HUDEP-2 (cell line): ENCODE results near the gene CMSS1.

Source experiments
- DNase-seq, 76 experiments: peaks; one replicate each; lab custom pipeline; 2025; ENCODE audit not compliant: unreplicated experiment in 76 of 76; lab: John Stamatoyannopoulos, UW

Gene CMSS1

DNA sequence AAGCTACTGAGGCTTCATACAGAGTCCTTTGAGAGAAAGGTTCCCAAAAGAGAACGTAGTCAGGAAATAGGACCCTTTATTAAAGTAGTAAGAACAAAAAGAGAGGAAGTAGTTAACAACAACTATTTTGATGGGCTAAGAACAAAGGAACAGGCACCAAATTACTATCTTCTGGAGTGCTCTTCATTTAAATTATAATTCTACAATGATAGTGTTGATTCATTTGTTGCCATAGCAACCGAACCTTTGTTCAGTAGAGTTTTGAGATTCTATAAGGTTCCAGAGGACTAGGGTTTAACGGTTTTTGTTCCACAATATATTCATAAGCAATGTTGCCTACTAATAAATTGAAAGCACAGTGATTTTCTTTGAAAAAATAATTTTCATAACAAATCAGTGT, 78.8 kb downstream of the CMSS1 start:
- no peak for DNase-seq

DNA sequence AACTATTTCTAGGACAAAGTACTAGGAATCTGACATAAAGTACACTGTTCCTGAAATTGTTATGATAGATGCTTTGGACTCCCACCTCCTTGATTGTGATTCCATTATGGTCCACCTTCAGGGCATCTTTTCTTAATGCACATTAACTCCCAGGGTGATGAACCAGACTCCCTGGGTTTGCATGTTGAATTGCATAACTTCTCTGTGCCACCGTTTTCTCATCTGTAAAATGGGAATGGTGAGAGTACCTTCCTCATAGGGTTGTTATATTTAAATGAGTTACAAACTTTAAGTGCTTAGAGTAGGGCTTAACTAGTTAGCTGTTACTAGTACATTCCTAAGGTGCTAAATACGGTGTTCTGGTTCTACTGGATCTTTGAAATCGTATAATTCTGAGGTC, 81.9 kb downstream of the CMSS1 start:
- DNase-seq = no peak

DNA sequence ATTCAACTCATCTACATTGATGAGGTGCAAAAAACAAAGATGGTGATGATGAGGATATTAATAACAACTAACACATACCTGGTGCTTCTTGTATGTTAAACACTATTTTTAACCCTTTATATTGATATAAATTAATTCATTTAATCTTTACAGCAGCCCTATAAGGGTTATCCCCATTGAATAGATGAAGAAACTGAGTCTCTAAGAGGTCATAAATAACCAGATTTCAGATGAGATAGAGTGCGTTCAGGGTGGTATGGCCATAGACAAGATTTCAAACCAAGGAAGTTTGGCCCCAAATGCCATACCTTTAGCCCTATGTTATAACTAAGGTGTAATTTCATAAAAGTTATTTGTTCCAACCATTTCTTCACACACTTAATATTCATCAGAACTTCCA, 82.6 kb downstream of the CMSS1 start:
- DNase-seq = no peak

DNA sequence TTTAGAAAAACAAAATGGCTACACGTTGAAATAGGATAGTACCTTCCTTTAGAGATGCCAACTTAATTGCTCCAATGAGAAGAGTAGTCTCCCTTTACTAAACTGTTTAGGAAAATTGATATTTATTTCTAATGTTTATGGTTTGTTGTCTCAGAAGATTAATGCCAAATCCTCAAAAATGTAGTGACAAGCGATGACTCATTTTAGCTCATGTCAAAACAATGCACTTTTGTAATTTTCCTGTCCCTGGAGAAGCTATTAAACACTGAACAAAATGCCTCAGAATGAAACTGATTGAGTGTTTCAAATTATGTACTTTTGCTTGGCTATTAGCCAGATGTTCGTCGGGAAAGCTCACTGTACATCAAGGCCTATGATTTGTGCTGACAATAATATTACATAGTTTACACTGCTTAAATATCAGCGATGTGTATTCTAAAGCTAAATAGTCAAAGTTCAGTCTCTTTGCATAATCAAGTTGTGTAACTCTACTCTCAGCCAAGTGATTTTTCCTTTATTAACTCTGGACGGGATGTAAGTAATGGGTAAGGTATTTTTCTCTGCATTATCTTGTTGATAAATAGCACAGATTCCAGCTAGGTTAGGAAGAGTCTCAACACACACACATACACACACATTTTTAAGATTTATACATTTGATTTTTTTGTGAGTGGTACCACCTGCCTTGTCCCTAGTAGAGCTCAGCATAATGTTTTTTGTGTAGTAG, 83.7 kb downstream of the CMSS1 start:
- no peak for DNase-seq

DNA sequence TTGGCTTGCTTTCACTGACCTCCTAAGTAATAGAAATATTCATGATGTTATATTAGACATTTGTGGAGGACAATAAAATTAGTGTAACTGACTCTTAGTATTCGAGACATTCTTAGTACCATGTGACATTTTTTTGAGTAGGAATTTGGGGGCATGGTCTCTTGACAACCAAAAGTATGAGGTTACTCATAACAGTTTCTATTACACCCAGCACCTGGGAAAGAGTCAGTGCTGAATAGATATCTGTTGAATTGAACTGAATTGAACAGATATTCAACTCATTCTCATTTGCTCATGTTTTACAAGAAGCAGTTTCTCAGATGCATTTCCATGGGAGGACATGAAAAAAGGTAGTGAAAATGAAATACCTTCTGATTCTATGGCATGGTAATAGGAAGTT, 84.4 kb downstream of the CMSS1 start:
- DNase-seq = no peak

DNA sequence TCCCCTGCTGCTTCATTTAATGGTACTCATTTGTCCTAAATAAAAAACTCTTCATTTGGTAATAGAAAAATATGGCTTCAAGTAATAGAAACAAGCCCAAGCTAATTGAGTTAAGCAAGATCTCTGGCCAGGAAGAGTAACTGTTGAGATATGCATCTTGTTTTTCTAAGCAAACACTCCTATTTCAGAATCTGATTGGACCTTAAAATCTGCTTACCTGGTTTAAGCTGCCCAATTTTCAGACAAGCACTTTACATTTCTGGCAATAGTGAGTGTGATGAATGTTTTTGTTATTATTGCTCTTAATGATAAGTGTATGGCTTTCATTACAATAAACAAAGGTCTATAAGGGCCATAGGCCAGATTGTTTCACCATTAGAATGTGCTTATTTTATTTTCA, 86.2 kb downstream of the CMSS1 start:
- no peak for DNase-seq

DNA sequence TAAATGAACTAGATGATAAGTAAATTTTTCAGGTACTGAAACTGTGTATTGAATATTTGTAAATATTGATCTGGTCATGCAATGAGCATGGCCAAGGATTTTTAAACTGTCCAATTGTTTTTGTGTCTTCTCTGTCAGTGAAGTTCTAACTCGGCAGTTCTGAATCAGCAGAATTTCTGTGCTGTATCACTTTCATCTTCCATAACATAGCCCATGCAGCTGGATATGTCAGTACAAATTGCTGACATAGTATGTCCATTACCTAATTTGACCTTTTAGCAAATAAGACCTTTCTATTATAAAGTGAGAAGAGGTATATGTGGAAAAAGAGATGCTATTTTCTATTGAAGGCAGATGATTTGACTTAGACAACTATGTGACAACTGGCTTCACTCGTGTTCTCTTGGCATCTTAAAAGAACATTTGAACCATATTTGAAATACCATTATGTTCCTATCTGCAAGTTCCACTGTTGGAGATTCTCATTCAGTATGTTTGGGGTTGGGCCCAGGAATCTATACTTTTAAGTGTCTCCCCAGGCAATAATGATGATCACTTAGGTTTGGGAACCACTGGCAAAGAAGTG, 90.4 kb downstream of the CMSS1 start:
- no peak for DNase-seq

DNA sequence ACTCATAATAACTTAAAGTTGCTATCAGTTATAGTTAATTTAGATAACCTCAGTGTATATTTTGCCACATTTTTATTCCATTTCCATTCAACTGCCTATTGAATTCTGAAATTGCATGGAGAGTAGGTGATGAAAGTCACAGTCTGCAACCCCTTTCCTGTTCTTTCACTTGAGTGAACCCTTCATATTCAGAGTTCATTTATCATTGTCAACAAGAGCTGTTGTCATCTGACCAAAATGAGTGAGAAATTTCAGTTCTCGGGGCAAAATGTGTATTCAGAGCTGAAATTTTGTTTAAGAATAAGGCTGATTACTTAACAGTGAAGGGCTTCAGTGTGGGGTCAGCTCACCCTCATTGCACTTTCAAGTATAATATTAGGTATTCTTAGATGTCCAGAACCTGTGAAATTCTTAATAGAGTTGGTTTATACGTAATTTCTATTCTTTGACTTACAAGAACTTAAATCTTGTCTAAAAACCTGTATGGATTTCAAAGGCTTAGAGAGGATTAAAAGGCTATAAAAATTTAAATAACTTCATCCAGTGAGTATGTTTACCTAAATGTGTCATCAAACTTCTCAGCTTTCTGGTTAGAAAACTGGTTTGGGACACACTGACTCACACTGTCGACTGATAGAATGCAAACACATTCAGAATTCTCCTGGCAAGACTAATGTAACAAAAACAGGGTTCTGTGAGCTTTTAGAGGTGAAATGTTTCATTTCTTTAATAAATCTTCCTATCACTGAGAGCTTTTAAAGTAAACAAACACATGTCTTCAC, 92.2 kb downstream of the CMSS1 start:
- DNase-seq = no peak

DNA sequence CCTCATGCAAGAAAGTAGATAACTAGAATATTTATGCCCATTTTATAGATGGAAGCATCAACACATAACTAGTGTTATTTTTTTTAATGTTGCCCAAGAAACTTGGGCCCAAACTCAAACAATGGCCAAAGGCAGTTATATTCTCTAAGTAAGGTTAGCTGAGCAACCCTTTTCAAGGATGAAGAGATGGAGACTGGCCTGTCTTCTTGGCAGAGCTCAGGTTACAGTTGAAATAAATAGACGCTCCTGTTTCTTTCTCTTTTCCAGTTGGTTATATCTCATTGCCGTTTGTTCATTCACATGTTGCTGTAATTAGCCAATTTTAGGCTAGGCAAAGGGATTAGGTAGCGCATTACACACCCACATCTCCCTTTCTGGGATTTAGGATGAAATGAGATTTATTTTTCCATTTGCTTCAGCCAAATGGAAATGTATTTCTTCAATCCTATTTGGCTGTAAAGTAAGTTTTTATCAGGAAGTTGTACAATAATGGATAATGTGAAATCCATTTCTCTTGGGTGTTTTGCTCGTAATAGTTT, 93.2 kb downstream of the CMSS1 start:
- DNase-seq = no peak

DNA sequence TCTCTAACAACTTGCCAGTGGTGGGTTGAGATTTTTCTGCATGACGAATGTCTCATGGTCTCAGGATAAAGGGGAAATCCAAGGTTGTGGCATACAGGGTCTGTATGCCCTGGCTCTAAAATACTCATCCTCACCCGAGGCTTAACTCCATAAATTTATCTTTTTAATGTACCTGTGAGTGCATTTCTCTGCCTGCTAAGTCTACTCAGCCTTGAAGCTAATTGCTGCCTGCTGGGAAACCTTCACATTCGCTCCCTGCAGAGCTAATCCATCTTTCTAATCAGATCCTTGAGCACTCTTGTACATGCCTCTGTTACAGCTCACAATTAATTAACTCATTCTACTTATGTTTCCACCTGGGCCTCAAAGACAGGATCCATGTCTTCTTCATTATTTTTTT, 93.8 kb downstream of the CMSS1 start:
- no peak for DNase-seq

DNA sequence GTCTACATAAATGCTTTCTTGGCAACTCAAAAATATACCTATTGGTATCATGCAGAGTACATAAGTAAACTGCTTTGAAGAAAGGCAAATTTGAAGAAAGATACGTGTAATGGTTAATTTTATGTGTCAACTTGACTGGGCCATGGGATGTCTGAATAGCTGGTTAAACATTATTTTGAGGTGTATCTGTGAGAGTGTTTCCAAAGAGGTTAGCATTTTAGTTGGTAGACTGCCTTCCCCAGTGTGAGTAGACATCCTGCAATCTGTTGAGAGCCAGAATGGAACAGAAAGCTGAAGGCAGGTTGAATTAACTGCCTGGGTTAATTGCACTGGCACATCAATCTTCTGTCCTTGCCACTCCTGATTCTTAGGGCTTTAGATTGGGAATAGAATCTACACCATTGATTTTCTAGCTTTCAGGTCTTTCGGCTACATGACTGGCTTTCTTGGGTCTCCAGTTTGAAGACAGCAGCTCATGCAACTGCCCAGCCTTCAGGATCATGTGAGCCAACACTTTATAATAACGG, 98.3 kb downstream of the CMSS1 start:
- DNase-seq = no peak

DNA sequence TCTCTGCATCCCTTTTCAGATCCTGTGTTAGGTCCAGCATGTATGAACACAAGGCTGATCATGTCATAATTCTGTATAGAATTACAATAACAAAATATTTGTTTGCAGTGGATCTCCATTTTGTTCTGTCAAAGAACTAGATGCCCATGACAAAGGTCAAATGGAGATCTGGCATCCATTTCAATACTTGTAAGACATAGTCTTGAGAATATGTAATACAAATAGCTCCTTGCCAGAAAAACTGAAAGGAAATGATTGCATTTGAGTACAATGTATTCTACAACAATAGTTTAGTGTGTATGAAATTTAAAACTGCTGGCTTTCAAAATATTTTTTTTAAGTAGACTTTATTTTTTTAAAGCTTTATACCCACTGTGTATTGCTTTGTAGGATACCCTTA, 101.1 kb downstream of the CMSS1 start:
- DNase-seq = no peak

DNA sequence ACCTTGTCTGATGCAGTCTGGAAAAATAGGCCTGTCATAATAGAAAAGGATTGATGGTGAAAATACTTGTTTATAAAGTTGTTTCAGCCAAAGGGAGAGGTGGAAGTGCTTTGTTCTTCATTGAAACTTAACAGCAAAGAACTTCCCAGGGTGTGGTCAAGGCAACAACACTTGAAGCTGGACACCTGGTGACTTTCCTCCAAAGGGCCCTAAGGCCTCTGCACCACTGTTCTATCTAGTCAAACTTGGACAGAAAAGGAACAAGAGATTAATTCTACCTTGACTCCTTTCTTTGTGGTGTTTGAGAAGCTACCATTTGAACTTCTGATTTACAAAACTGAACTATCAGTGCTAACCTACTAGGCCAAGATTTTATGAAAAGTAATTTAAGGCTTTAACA, 102.0 kb downstream of the CMSS1 start:
- DNase-seq = no peak

DNA sequence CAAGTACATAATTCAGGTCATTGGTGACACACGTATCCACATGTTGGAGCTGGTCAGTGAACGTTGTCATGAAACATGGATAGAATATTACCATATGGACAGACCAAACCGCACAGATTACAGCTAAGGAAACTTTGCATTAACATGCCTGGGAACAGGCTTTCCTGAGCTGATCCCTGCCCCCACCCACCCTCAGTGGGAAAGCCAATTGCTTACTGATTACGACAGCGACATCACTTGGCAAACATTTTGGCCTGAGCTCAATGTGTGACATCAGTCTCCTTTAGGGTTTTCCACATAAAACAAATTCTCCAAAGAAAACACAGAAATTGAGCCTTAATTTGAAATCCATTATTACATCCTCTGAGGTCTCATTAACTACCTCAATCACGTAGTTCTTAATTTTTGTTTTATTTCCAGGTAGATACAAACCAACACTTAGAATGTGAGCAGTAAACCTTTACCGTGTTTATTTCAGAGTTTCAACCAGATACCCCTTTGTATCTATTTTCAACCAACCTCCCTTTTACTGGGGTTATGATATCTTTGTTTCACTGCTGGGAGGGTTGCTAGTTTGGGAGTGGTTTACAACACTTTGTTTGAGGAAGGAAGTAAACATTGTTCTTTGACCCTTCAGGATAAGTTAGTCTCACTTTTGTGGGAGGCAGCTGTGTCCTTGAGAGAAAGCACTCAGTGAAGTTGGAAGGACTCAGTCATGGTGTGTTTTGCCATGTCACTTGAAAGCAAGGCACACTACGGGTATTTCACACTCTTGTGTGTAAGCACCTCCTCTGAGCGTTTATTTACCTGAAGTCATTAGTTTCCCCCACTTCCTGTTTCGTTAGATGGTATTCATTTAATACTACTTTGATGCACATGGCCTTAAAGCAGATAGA, 103.1 kb downstream of the CMSS1 start:
- DNase-seq = no peak

DNA sequence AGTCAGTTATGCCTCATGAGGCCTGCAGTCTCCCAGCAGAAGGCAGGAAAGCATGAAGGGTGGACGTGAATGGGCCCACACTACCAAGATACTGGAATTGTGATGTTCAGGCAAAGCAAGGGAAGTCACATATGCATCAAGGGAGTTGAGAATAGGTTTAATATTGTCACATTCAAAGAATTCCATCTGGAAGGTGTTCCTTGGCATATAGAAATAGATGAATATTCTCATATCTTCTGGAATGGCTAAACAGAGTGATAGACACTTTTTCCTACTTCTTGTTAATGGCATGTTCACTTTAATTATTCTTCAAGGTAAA, 103.7 kb downstream of the CMSS1 start:
- DNase-seq = no peak

DNA sequence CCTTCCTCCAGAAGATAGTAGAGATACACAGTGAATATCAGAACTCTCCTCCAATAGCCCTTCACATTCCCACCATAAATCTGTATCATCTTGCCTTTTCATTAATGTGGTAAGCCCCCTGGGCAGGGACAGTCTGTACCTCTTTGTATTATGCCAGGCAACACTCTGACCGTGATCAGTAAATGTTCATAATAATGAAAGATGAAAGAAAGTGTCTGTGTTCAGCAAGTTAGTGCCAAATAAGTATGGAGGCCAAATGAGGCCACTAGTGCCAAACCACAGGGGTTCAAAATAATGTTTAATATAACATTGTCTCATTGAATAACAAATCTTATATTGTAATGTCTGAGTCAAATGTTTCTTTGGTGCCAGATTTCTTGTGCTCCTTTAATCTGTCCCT, 104.3 kb downstream of the CMSS1 start:
- DNase-seq = no peak

DNA sequence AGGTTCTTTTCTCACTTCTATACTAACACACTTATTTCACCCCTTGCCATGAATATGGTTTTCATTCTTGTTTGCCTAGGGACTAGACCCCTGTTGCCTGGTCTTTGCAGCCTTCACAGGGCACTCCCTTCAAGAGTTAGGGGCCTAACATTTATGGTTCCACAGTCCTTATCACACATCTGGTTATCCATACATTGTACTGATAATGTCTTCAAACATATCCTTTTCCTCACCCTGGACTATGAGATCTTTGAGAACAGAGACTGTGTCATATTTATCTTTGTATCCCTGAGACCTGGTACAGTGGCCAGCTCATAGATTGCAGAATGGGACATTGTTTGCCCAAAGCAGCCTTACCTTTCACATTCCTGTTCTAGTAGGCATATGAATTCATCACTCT, 106.2 kb downstream of the CMSS1 start:
- DNase-seq = no peak

DNA sequence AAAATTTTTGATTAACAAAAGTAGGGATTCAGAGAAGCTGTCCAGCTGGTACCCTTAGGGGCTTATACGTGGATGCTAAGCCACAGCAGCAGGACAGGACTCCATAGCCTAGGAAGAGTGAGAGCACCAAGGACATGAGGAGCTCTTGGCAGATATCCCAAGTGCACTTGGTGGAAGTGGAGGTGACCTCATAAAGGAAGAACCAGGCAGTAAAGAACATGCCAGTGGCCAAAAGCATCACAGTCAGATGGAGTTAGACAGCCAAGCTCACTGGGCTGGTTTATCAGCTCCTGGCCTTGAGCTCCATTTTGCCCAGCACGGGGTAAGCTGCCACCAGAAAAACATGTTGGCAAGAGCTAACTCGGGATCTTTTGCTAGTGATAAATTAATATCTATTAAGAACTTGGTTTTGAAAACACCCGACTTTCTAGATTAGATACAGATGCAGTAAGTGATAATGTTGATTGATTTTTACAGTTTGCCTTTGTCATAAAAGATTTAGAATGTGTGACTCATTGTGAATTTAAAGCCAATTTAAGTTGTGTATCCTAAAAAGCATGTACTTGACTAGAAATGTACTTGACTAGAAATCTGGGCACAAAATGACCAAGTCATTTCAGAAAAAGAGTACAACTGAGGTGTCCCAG, 108.0 kb downstream of the CMSS1 start:
- DNase-seq = peak in 4 of 76 experiments; percentile 3 to 27 (median 9)

DNA sequence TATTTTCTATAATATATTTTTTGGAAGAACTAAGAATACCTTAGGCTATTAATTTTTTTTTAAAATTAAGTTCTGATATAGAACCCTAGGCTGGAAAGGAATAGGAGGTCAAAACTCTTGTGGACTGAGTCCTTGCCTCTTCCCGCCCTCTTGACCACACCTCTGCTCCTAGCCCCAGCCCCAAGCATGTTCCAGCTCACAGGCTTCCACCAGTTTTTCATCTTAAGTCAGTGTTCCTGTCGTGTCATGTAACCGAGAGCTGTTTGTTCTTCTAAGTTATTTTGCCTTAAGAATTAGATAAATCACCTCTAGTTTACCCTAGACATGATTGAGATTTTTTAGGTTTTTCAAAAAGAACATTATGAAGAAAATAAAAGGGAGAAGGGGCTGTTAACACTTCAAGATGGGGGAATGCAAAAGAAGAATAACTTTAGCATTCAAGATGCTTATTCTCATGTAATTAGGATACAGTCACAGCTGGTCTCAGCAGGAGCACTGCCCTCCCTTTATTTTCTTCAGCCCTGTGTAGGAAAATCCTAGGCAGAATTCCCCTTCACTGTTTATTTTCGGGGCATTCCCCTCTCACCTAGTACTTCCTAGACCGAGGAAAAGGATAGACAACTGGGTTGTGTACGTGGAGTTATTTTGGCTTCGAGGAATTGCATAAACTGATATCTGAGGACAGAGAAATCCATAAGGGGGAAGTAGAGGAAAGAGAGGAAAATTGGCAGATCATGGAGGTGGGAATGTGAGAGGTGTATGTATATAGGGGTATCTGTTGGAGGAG, 110.2 kb downstream of the CMSS1 start:
- DNase-seq = no peak
